HCT116 (cell line): Measurements from ENCODE around the gene PSMD12. TPM values are rescaled to one million over a fixed set of nuclear protein-coding genes. Genes with fewer than 3 reads are reported as not detected.

Experiments used
- ATAC-seq: fragments of 200-7000 bp; cut with Tn5 transposase; 2 replicates; pipeline ENCODE4 v1.9.1; 2020; ENCODE audit warnings: mild to moderate bottlenecking, moderate library complexity
- BruUV-seq: library from RNA; stranded (reverse); fragments of 400-500 nt; replicated peaks from 2 replicates; lab custom pipeline; 2021; lab: Mats Ljungman, UMichigan
- CTCF ChIA-PET: fragments of 300-600 bp; sonication (Branson Sonifier 250); formaldehyde crosslinking; loops from one replicate; lab custom pipeline; 2021; ENCODE audit warnings: antibody characterized with exemption; lab: Charles Lee
- POLR2A ChIA-PET: fragments of 300-600, 350-600 bp; sonication (Branson Sonifier 250); formaldehyde crosslinking; loops from one replicate; lab custom pipeline; 2021; ENCODE audit warnings: antibody characterized with exemption; lab: Charles Lee
- RAD21 ChIA-PET, 2 experiments: fragments of 300-600 bp; sonication (Branson Sonifier 250); formaldehyde crosslinking; loops; one replicate each; lab custom pipeline; 2023; ENCODE audit warnings: low total read pairs in 2 of 2; ENCODE audit not compliant: uncharacterized antibody in 2 of 2, unreplicated experiment in 2 of 2, low non-redundant PET in 1 of 2; lab: Charles Lee
- DNase-seq: peaks from one replicate; pipeline ENCODE4 v3.0.0-alpha.2; 2010; ENCODE audit warnings: low read depth, low spot score
- H2AFZ ChIP-seq: fragments of 200-600 bp; shearing (Covaris generic), sonication (generic); 2 replicates; pipeline ENCODE4 v1.6.1; 2017; ENCODE audit warnings: low read depth, mixed run types, mixed read lengths, antibody characterized with exemption, low read length; ENCODE audit not compliant: poor library complexity, severe bottlenecking
- H3K27ac ChIP-seq: 2 replicates; pipeline ENCODE4 v1.5.1; 2012; ENCODE audit warnings: low read depth, low read length
- H3K27me3 ChIP-seq: fragments of 200-600 bp; sonication (generic); 2 replicates; pipeline ENCODE4 v1.6.1; 2016; ENCODE audit warnings: mixed run types, low read length, mixed read lengths; ENCODE audit not compliant: insufficient read depth
- H3K36me3 ChIP-seq, 2 experiments: fragments of 200-500 bp in 1 of 2; fragments of 200-600 bp in 1 of 2; sonication (Bioruptor generic) in 1 of 2; sonication (generic) in 1 of 2; 2 replicates each; pipeline versions ENCODE4 v1.5.1 to v1.6.1; 2014 to 2016; ENCODE audit warnings: low read length in 2 of 2, inconsistent platforms in 1 of 2, mixed read lengths in 1 of 2, mixed run types in 1 of 2; ENCODE audit not compliant: insufficient read depth in 2 of 2, control insufficient read depth in 1 of 2
- H3K4me1 ChIP-seq, 2 experiments: fragments of 200-600 bp in 1 of 2; sonication (generic) in 1 of 2; 2 replicates each; pipeline versions ENCODE4 v1.5.1 to v1.6.1; 2012 to 2017; ENCODE audit warnings: low read length in 2 of 2, inconsistent platforms in 1 of 2, mild to moderate bottlenecking in 1 of 2, mixed read lengths in 1 of 2, mixed run types in 1 of 2, moderate library complexity in 1 of 2; ENCODE audit not compliant: insufficient read depth in 2 of 2, control insufficient read depth in 1 of 2
- H3K4me2 ChIP-seq: fragments of 200-600 bp; sonication (generic); 2 replicates; pipeline ENCODE4 v1.6.1; 2017; ENCODE audit warnings: mixed run types, low read length, mixed read lengths
- H3K4me3 ChIP-seq, 2 experiments: fragments of 200-600 bp in 1 of 2; sonication (generic) in 1 of 2; replicated peaks in 1 of 2; 2 replicates each; pipeline ENCODE4 v1.5.1; 2011 to 2016; ENCODE audit warnings: low read length in 2 of 2, control low read depth in 1 of 2, low read depth in 1 of 2, mild to moderate bottlenecking in 1 of 2, mixed read lengths in 1 of 2, mixed run types in 1 of 2
- H3K79me2 ChIP-seq: fragments of 200-600 bp; sonication (generic); 2 replicates; pipeline ENCODE4 v1.6.1; 2017; ENCODE audit warnings: mild to moderate bottlenecking, mixed run types, low read length, moderate library complexity, mixed read lengths; ENCODE audit not compliant: insufficient read depth
- H3K9ac ChIP-seq: fragments of 200-600 bp; sonication (generic); 2 replicates; pipeline ENCODE4 v1.6.1; 2016; ENCODE audit warnings: low read length, mixed read lengths
- H3K9me2 ChIP-seq: fragments of 200-600 bp; sonication (generic), shearing (Covaris generic); 2 replicates; pipeline ENCODE4 v1.6.1; 2017; ENCODE audit warnings: mixed run types, mild to moderate bottlenecking, moderate library complexity; ENCODE audit not compliant: insufficient read depth
- H3K9me3 ChIP-seq, 2 experiments: fragments of 200-500 bp in 1 of 2; fragments of 200-600 bp in 1 of 2; sonication (Bioruptor generic) in 1 of 2; sonication (generic) in 1 of 2; 2 replicates each; pipeline ENCODE4 v1.6.1; 2014 to 2017; ENCODE audit warnings: low read length in 2 of 2, mixed read lengths in 2 of 2, inconsistent platforms in 1 of 2, low read depth in 1 of 2, mild to moderate bottlenecking in 1 of 2, mixed run types in 1 of 2, moderate library complexity in 1 of 2; ENCODE audit not compliant: control insufficient read depth in 1 of 2, insufficient read depth in 1 of 2
- H4K20me1 ChIP-seq: fragments of 200-600 bp; sonication (generic), shearing (Covaris generic); 2 replicates; pipeline ENCODE4 v1.6.1; 2017; ENCODE audit warnings: mixed run types, mild to moderate bottlenecking, moderate library complexity; ENCODE audit not compliant: insufficient read depth
- ATF3 ChIP-seq: IDR thresholded peaks from 2 replicates; pipeline ENCODE4 v1.6.1; 2012
- CBX3 ChIP-seq: IDR thresholded peaks from 2 replicates; pipeline ENCODE4 v1.6.1; 2012; ENCODE audit warnings: low read depth
- ELF1 ChIP-seq: IDR thresholded peaks from 2 replicates; pipeline ENCODE4 v1.6.1; 2012; ENCODE audit warnings: low read depth, borderline replicate concordance
- EZH2 ChIP-seq: fragments of 200-600 bp; sonication (generic); IDR thresholded peaks from 2 replicates; pipeline ENCODE4 v1.6.1; 2017; ENCODE audit warnings: antibody characterized with exemption, mixed run types
- JUND ChIP-seq: IDR thresholded peaks from 2 replicates; pipeline ENCODE4 v1.6.1; 2012
- MAX ChIP-seq: IDR thresholded peaks from 2 replicates; pipeline ENCODE4 v1.6.1; 2012
- RAD21 ChIP-seq: IDR thresholded peaks from 2 replicates; pipeline ENCODE4 v1.6.1; 2012; ENCODE audit warnings: low read depth, mild to moderate bottlenecking
- REST ChIP-seq: IDR thresholded peaks from 2 replicates; pipeline ENCODE4 v1.6.1; 2012; ENCODE audit warnings: low read depth
- SIN3A ChIP-seq: IDR thresholded peaks from 2 replicates; pipeline ENCODE4 v1.6.1; 2012; ENCODE audit warnings: low read depth
- YY1 ChIP-seq: IDR thresholded peaks from 2 replicates; pipeline ENCODE4 v1.6.1; 2011; ENCODE audit warnings: low read length, low read depth, moderate library complexity, mild to moderate bottlenecking; ENCODE audit not compliant: insufficient replicate concordance; ENCODE audit errors: extremely low read depth
- ZBTB33 ChIP-seq: IDR thresholded peaks from 2 replicates; pipeline ENCODE4 v1.6.1; 2011; ENCODE audit warnings: mild to moderate bottlenecking, low read length, moderate library complexity; ENCODE audit not compliant: insufficient replicate concordance; ENCODE audit errors: extremely low read depth
- ZNF274 ChIP-seq: fragments of 200-500 bp; sonication (Bioruptor generic); IDR thresholded peaks from 2 replicates; pipeline ENCODE4 v1.6.1; 2014; ENCODE audit warnings: mild to moderate bottlenecking, low read depth, low read length, inconsistent platforms
- intact Hi-C: fragments of 100-400 bp; cut with micrococcal nuclease; formaldehyde crosslinking; loops from 2 replicates; pipeline ENCODE4 v1.10.0; 2022
- total RNA-seq: library from RNA; stranded (reverse); gene quantifications from one replicate; pipeline ENCODE4 v1.2.1, GENCODE V29; 2021; ENCODE audit not compliant: unreplicated experiment

Gene PSMD12
- total RNA-seq, 1 experiment from 2014 or later: 115 TPM

GRCh38 chr17:67401106-67401505, 34.7 kb upstream of the PSMD12 start:
- BruUV-seq: no TSS peak
- H3K36me3 ChIP-seq: no peaks in the 10 kb centered on the region
- no peaks in the 10 kb centered on the region for H3K27me3 ChIP-seq
- no peak overlapping the region for H3K4me3 ChIP-seq
- ChIA-PET CTCF (no interaction called here), RAD21 (no interaction called here), POLR2A (interaction anchor here (0.6 kb wide), 1 partner anchor 34 kb away, joined by 3 read pairs; no protein-coding TSS in a partner anchor)
- DNase-seq (no peak), ATAC-seq (no peak)
- H3K9ac ChIP-seq: no peak overlapping the region
- no peak for TF ChIP-seq YY1
- TF ChIP-seq ELF1: no peak
- no peak for TF ChIP-seq JUND
- TF ChIP-seq ZBTB33: no peak
- no peak for TF ChIP-seq ATF3
- no peak for TF ChIP-seq REST
- no peak for TF ChIP-seq MAX
- TF ChIP-seq EZH2: no peak
- no peak for TF ChIP-seq ZNF274
- no peak for TF ChIP-seq CBX3
- no peak for TF ChIP-seq SIN3A
- TF ChIP-seq RAD21: no peak
- H3K4me1 ChIP-seq: peaks cover 0 to 9% of the 10 kb centered on the region in 2 experiments; a peak in 2 of 4 replicates
- no peak overlapping the region for H2AFZ ChIP-seq
- no peaks in the 10 kb centered on the region for H4K20me1 ChIP-seq
- H3K9me2 ChIP-seq: no peaks in the 10 kb centered on the region
- no peak overlapping the region for H3K27ac ChIP-seq
- H3K79me2 ChIP-seq: peaks cover 37% of the 10 kb centered on the region
- no peaks in the 10 kb centered on the region for H3K9me3 ChIP-seq
- no peak overlapping the region for H3K4me2 ChIP-seq
- intact Hi-C loops: loop anchor here (10.0 kb wide), 1 partner anchor 984 kb away; no protein-coding TSS in a partner anchor
